ENCODE results near the gene SRL. TPM values are rescaled to one million over a fixed set of nuclear protein-coding genes. Genes with fewer than 3 reads are reported as not detected.

The SRL gene
- total RNA-seq, 2 donors from 2014 or later = 295 to 466 TPM

- DNase-seq (ENCODE audit: low spot score) = no peak
- H3K9me3 ChIP-seq = no peaks in the 10 kb centered on the region
- TF ChIP-seq, protein P1, sequence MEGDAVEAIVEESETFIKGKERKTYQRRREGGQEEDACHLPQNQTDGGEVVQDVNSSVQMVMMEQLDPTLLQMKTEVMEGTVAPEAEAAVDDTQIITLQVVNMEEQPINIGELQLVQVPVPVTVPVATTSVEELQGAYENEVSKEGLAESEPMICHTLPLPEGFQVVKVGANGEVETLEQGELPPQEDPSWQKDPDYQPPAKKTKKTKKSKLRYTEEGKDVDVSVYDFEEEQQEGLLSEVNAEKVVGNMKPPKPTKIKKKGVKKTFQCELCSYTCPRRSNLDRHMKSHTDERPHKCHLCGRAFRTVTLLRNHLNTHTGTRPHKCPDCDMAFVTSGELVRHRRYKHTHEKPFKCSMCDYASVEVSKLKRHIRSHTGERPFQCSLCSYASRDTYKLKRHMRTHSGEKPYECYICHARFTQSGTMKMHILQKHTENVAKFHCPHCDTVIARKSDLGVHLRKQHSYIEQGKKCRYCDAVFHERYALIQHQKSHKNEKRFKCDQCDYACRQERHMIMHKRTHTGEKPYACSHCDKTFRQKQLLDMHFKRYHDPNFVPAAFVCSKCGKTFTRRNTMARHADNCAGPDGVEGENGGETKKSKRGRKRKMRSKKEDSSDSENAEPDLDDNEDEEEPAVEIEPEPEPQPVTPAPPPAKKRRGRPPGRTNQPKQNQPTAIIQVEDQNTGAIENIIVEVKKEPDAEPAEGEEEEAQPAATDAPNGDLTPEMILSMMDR (IDR thresholded peaks at IDR 0.05) = no peak
- H3K4me1 ChIP-seq = no peaks in the 10 kb centered on the region
- H3K27ac ChIP-seq = no peak overlapping the region
- H3K27me3 ChIP-seq = no peaks in the 10 kb centered on the region
- no peak overlapping the region for H3K4me3 ChIP-seq
- no peaks in the 10 kb centered on the region for H3K36me3 ChIP-seq
Observed at GRCh38 chr16:4152267-4152666, 89.6 kb downstream of the SRL start.

GRCh38 chr16:4147236-4147635 lies 94.6 kb downstream of the SRL start:
- DNase-seq (ENCODE audit: low spot score) = no peak
- TF ChIP-seq, protein P1 (IDR thresholded peaks at IDR 0.05) = no peak
- H3K36me3 ChIP-seq = no peaks in the 10 kb centered on the region
- H3K4me3 ChIP-seq = no peak overlapping the region
- no peaks in the 10 kb centered on the region for H3K27me3 ChIP-seq
- no peaks in the 10 kb centered on the region for H3K4me1 ChIP-seq
- H3K27ac ChIP-seq = no peak overlapping the region
- no peaks in the 10 kb centered on the region for H3K9me3 ChIP-seq

DNA sequence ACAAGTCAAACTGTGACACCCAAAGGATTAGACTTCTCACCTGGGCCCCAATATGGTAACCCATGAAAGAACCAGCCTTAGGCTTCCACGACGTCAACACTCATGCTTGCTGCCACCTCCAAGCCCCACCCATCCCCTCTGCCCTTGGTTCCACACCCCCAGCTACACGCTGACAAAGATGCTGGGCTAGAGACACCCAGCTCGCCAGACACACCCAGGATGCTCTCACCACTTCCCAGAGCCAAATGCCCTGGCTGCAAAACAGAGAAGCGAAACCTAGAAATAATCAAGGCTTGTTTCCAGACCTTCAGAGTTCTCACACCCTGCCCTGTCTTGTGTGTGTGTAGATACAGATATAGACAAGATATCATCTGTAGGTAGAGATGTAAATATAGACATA lies 99.6 kb downstream of the SRL start:
- Histone ChIP-seq H3K9me3 (no peaks in the 10 kb centered on the region), H3K4me1 (no peaks in the 10 kb centered on the region), H3K27ac (no peak overlapping the region), H3K36me3 (no peaks in the 10 kb centered on the region), H3K27me3 (no peaks in the 10 kb centered on the region), H3K4me3 (no peak overlapping the region)
- TF ChIP-seq, protein P1 (IDR thresholded peaks at IDR 0.05) = no peak
- DNase-seq (ENCODE audit: low spot score) = no peak

GRCh38 chr16:4141604-4142003 lies 100.3 kb downstream of the SRL start:
- no peaks in the 10 kb centered on the region for H3K9me3 ChIP-seq
- H3K27me3 ChIP-seq = no peaks in the 10 kb centered on the region
- no peaks in the 10 kb centered on the region for H3K36me3 ChIP-seq
- H3K27ac ChIP-seq = no peak overlapping the region
- TF ChIP-seq, protein P1 (IDR thresholded peaks at IDR 0.05) = no peak
- no peaks in the 10 kb centered on the region for H3K4me1 ChIP-seq
- H3K4me3 ChIP-seq = no peak overlapping the region
- DNase-seq (ENCODE audit: low spot score) = no peak

- Histone ChIP-seq H3K27ac (no peak overlapping the region), H3K27me3 (no peaks in the 10 kb centered on the region), H3K9me3 (no peaks in the 10 kb centered on the region), H3K36me3 (no peaks in the 10 kb centered on the region), H3K4me3 (no peak overlapping the region), H3K4me1 (no peaks in the 10 kb centered on the region)
- TF ChIP-seq, protein P1 (IDR thresholded peaks at IDR 0.05) = no peak
- no peak for DNase-seq (ENCODE audit: low spot score)
Observed at GRCh38 chr16:4140652-4141051, 101.2 kb downstream of the SRL start.

GRCh38 chr16:4139968-4140367 lies 101.9 kb downstream of the SRL start:
- Histone ChIP-seq H3K4me3 (no peak overlapping the region), H3K9me3 (no peaks in the 10 kb centered on the region), H3K4me1 (no peaks in the 10 kb centered on the region), H3K36me3 (no peaks in the 10 kb centered on the region), H3K27ac (no peak overlapping the region), H3K27me3 (no peaks in the 10 kb centered on the region)
- TF ChIP-seq, protein P1 (IDR thresholded peaks at IDR 0.05) = no peak
- DNase-seq (ENCODE audit: low spot score) = no peak

Data from right atrium auricular region (tissue), 2 donors.